ENCODE measurements around the gene ODC1.

GRCh38 chr2:10405448-10405847, 42.7 kb downstream of the ODC1 start:
- TF ChIP-seq CTCF (IDR thresholded peaks at IDR 0.05) (peak in 1 of 3 donors; percentile 14), POLR2AphosphoS5 (IDR thresholded peaks at IDR 0.05) (peak; percentile 62 to 73 (median 63))
